BLaER1 treated with 17β-estradiol and CSF1 and Interleukin-3, amounts not matched to agents 10 nM and 100 nM (cell line): ENCODE measurements around the gene GOLGB1.
"Not testable (repeated sequence)": the region's sequence is repeated elsewhere in the genome, so short reads cannot be mapped to it uniquely, and the experiment has no call there.

Source experiments
- H3K27ac ChIP-seq, 11 experiments: shearing (Covaris generic); formaldehyde crosslinking; 2 replicates each; pipeline ENCODE4 v1.8.1; 2022
- H3K27me3 ChIP-seq, 11 experiments: shearing (Covaris generic); formaldehyde crosslinking; 2 replicates each; pipeline ENCODE4 v1.8.1; 2022
- H3K36me3 ChIP-seq, 11 experiments: shearing (Covaris generic); formaldehyde crosslinking; 2 replicates each; pipeline ENCODE4 v1.8.1; 2022
- H3K4me1 ChIP-seq, 10 experiments: shearing (Covaris generic); formaldehyde crosslinking; 2 replicates each; pipeline ENCODE4 v1.8.1; 2022
- H3K4me2 ChIP-seq, 11 experiments: shearing (Covaris generic); formaldehyde crosslinking; 2 replicates each; pipeline ENCODE4 v1.8.1; 2022
- H3K4me3 ChIP-seq, 10 experiments: shearing (Covaris generic); formaldehyde crosslinking; 2 replicates each; pipeline ENCODE4 v1.8.1; 2022
- H3K9ac ChIP-seq, 11 experiments: shearing (Covaris generic); formaldehyde crosslinking; 2 replicates each; pipeline ENCODE4 v1.8.1; 2022
- H3K9me3 ChIP-seq, 11 experiments: shearing (Covaris generic); formaldehyde crosslinking; replicated peaks in 1 of 11; 2 replicates each; pipeline ENCODE4 v1.8.1; 2022
- H4K20me1 ChIP-seq, 11 experiments: shearing (Covaris generic); formaldehyde crosslinking; 2 replicates each; pipeline ENCODE4 v1.8.1; 2022
- Cebpa-rat ChIP-seq, 11 experiments: shearing (Covaris generic); IDR thresholded peaks; 2 replicates each; pipeline ENCODE4 v1.8.1; 2022

The GOLGB1 gene

DNA sequence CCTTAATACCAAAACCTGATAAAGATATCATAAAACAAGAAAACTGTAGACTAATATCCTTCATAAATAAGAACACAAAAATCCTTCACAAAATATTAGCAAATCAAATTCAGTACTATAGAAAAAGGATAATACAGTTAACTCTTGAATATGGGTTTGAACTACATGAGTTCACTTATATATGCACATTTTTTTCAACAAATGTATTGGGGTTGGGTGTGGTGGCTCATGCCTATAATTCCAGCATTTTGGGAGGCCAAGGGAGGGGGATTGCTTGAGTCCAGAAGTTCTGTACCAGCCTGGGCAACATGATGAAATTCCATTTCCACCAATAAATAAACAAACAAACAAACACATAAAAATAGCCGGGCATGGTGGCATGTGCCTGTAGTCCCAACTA is 39.2 kb downstream of the GOLGB1 start:
- Histone ChIP-seq H4K20me1 (no peaks in the 10 kb centered on the region), H3K36me3 (peaks cover 55 to 78% (median 67%) of the 10 kb centered on the region in 11 experiments), H3K4me3 (no peak overlapping the region), H3K9ac (no peak overlapping the region), H3K4me1 (no peaks in the 10 kb centered on the region), H3K4me2 (no peak overlapping the region), H3K27me3 (no peaks in the 10 kb centered on the region), H3K27ac (no peak overlapping the region), H3K9me3 (no peaks in the 10 kb centered on the region; a peak in 1 of 22 replicates)
- no peak for TF ChIP-seq Cebpa-rat (IDR thresholded peaks at IDR 0.05)

DNA sequence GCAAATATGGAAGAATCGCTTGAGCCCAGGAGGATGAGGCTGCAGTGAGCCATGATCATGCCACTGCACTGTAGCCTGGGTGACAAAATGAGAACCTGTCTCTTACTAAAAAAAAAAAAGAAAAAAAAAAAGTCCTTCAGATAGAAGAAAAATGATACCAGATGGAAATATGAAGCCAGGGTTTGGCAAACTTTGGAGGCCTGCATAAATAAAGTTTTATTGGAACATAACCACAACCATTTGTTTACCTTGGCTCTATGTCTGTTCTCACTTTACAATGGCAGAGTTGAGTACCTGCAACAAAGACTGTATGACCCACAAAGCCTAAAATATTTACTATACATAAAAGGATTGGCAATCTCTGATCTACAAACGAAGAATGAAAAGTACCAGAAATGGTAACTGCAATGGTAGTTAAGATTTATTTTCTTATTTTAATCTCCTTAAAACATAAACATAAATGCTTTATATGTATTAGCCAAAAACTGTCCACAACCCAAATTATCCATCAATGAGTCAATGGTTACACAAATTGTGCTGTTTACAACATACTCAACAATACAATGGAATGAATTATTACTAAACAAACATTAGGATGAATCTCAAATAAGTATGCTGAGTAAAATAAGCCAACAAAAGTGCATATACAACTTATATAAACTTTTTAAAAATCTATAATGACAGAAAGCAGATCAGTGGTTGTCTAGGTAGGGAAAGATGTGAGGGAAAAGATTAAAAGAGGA is 41.8 kb downstream of the GOLGB1 start:
- Histone ChIP-seq H4K20me1 (no peaks in the 10 kb centered on the region), H3K36me3 (peaks cover 38 to 78% (median 54%) of the 10 kb centered on the region in 11 experiments), H3K4me3 (no peak overlapping the region), H3K27ac (no peak overlapping the region), H3K4me1 (no peaks in the 10 kb centered on the region), H3K9ac (no peak overlapping the region), H3K9me3 (peaks cover 0 to 7% (median 4%) of the 10 kb centered on the region in 11 experiments; a peak in 8 of 22 replicates), H3K27me3 (no peaks in the 10 kb centered on the region), H3K4me2 (no peak overlapping the region)
- TF ChIP-seq Cebpa-rat (IDR thresholded peaks at IDR 0.05), result no peak

DNA sequence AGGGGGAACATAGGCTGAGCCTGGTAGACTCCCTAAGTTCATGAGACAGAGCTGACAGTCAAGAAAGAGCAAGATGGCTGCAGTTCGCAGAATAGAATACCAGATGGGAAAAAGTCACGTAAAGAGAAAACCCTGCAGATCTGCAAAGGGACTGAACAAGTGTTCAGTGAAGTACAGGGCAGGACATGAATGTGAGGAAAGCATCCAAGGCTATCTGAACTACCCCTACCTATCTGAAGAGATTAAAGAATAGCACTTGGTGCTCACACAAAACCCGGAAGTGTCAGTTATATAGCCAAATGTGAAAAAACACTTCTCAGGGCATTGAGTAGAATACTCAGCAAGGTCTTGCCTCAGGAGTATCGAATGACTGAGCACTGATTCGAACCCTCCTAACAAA is 44.0 kb downstream of the GOLGB1 start:
- H3K9ac ChIP-seq, result no peak overlapping the region
- no peak for TF ChIP-seq Cebpa-rat (IDR thresholded peaks at IDR 0.05)
- no peak overlapping the region for H3K4me2 ChIP-seq
- H3K9me3 ChIP-seq, result peaks cover 0 to 7% (median 4%) of the 10 kb centered on the region in 11 experiments; a peak in 8 of 22 replicates
- no peak overlapping the region for H3K27ac ChIP-seq
- H3K27me3 ChIP-seq, result no peaks in the 10 kb centered on the region
- H3K4me3 ChIP-seq, result no peak overlapping the region
- no peaks in the 10 kb centered on the region for H4K20me1 ChIP-seq
- peaks cover 47 to 85% (median 62%) of the 10 kb centered on the region in 11 experiments for H3K36me3 ChIP-seq
- H3K4me1 ChIP-seq, result no peaks in the 10 kb centered on the region

DNA sequence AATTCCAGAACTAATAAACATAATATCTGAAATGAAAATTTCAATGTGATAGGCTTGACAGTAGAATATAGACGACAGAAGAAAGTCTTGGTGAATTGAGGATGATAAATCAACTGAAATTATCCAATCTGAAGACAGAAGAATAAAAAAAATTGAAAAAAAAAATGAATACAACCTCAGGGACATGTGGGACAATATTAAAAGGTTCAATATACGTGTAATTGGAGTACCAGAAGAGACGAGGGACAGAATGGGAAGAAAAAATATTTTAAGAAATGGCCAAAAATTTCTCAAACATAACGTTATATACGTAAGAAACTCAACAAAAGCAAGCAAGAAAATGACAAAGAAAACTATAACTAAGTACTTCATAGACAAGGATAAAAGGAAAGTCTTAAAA is 45.6 kb downstream of the GOLGB1 start:
- Histone ChIP-seq H4K20me1 (no peaks in the 10 kb centered on the region), H3K27me3 (no peaks in the 10 kb centered on the region), H3K4me3 (no peak overlapping the region), H3K9ac (no peak overlapping the region), H3K4me1 (no peaks in the 10 kb centered on the region), H3K9me3 (peaks cover 0 to 7% (median 4%) of the 10 kb centered on the region in 11 experiments; a peak in 8 of 22 replicates), H3K27ac (no peak overlapping the region), H3K36me3 (peaks cover 55 to 96% (median 70%) of the 10 kb centered on the region in 11 experiments; a peak in 21 of 22 replicates), H3K4me2 (no peak overlapping the region)
- no peak for TF ChIP-seq Cebpa-rat (IDR thresholded peaks at IDR 0.05)

DNA sequence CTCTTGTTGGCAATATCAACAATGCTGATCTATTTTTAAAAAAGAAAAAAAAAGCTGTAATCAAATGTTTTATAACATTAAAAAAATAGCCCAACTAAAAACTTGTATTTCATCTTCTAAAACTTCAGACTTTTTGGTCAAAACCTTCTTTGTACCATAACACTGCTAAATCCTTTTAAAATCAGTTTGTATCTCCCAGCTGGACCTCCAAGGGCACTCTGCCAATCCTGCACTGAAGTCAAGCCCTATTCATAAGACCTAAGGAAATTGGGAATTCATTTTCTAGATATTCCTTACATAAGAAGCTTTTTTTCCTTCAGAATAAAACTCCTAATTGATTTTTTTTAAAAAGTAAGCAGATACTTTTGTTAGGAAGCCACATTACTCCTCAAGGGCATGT is 50.6 kb downstream of the GOLGB1 start:
- H3K36me3 ChIP-seq, result peaks cover 56 to 91% (median 72%) of the 10 kb centered on the region in 11 experiments
- H3K9ac ChIP-seq, result no peak overlapping the region
- H3K27me3 ChIP-seq, result no peaks in the 10 kb centered on the region
- peaks cover 0 to 23% (median 0%) of the 10 kb centered on the region in 10 experiments; a peak in 5 of 20 replicates for H3K4me1 ChIP-seq
- no peak overlapping the region for H3K4me2 ChIP-seq
- H3K9me3 ChIP-seq, result peaks cover 0 to under 1% (median 0%) of the 10 kb centered on the region in 11 experiments; a peak in 2 of 22 replicates
- no peak overlapping the region for H3K27ac ChIP-seq
- H4K20me1 ChIP-seq, result no peaks in the 10 kb centered on the region
- TF ChIP-seq Cebpa-rat (IDR thresholded peaks at IDR 0.05), result no peak
- no peak overlapping the region for H3K4me3 ChIP-seq

DNA sequence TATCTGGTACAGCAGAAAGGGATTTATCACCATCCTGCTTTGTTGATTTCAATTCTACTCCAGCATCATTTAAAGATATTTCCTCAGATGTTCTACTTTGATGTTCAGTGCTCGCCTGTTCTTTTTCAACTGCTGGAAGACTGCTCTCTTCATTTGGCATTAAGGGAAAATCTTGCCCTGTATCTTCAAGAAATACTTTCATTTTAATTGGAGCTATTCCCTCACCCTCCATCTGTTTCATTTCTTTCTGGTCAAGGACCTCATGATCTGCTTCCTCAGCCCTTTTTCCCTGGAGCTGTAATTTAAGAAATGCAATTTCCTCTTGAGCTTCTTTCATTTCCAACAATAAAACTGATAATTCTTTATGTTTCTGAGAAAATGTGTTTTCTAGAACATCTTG is 51.1 kb downstream of the GOLGB1 start:
- Histone ChIP-seq H3K4me1 (peaks cover 0 to 23% (median 0%) of the 10 kb centered on the region in 10 experiments; a peak in 5 of 20 replicates), H3K9ac (no peak overlapping the region), H3K4me2 (no peak overlapping the region), H3K4me3 (no peak overlapping the region), H3K27ac (no peak overlapping the region), H3K9me3 (no peaks in the 10 kb centered on the region), H4K20me1 (no peaks in the 10 kb centered on the region), H3K36me3 (peaks cover 56 to 92% (median 73%) of the 10 kb centered on the region in 11 experiments), H3K27me3 (no peaks in the 10 kb centered on the region)
- TF ChIP-seq Cebpa-rat (IDR thresholded peaks at IDR 0.05), result no peak

DNA sequence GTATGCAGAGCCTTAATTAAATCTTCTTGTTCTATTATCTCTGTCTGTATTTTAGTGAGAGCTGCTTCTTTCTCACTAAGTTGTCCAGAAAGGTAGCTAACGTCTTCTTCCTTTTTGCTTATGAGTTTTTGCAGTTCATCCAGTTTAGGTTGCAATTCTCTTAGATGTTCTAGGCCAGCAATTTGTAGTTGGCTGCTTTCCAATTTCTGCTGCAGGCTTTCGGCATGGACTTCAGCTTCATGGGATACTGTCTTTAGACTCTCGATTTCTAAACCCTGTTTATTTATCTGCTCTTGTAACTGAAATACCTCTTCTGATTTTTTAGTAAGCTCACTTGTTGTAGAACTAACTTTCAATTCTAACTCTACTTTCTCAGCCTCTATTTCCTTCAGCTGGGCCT is 53.4 kb downstream of the GOLGB1 start:
- no peak overlapping the region for H3K4me3 ChIP-seq
- H3K9ac ChIP-seq, result no peak overlapping the region
- no peak for TF ChIP-seq Cebpa-rat (IDR thresholded peaks at IDR 0.05)
- peaks cover 67 to 97% (median 83%) of the 10 kb centered on the region in 11 experiments for H3K36me3 ChIP-seq
- H3K27me3 ChIP-seq, result no peaks in the 10 kb centered on the region
- no peaks in the 10 kb centered on the region for H4K20me1 ChIP-seq
- H3K4me1 ChIP-seq, result peaks cover 0 to 23% (median 0%) of the 10 kb centered on the region in 10 experiments; a peak in 5 of 20 replicates
- 0 out of 22 replicates have a peak overlapping the region, but pooled peaks of 1 of the 11 experiments have one; percentile 20 for H3K4me2 ChIP-seq
- no peaks in the 10 kb centered on the region for H3K9me3 ChIP-seq
- no peak overlapping the region for H3K27ac ChIP-seq

DNA sequence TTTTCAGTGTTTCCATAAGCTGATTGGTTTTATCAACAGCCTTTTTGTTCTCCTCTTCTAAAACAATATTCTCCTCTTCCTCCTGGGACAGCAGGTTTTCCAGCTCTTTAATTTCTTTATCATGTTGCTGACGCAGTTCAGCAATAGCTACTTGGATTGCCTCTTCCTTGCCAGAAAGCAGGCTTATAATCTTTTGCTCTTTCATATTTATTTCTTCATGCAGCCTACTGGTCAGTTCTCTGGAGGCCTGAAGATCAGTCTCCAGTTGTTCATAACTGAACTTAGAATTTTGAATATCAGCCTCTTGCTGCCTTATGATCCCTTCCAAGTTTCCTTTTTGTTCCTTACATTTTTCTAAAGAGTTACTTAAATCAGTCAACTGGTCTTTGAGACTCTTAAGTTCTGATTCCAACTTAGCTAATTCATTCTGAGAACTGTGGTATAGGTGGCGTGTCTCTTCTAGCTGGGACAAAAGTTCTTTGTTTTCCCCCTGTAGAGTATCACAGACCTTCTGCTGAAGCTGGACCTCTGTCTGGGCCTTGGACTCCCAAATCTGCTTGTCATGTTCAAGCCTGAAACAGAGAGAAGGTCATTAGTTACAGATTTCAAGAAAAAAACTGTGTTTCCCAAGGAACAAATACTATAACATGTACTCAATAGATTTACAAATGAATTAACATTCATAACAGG is 57.4 kb downstream of the GOLGB1 start:
- no peak overlapping the region for H3K4me2 ChIP-seq
- H3K9me3 ChIP-seq, result peaks cover 0 to 14% (median 6%) of the 10 kb centered on the region in 11 experiments; a peak in 11 of 22 replicates
- H3K27me3 ChIP-seq, result no peaks in the 10 kb centered on the region
- no peaks in the 10 kb centered on the region for H4K20me1 ChIP-seq
- no peak overlapping the region; a peak in 1 of 22 replicates for H3K27ac ChIP-seq
- peaks cover 0 to 32% (median 0%) of the 10 kb centered on the region in 10 experiments; a peak in 5 of 20 replicates for H3K4me1 ChIP-seq
- TF ChIP-seq Cebpa-rat (IDR thresholded peaks at IDR 0.05), result no peak
- H3K36me3 ChIP-seq, result peaks cover 47 to 84% (median 75%) of the 10 kb centered on the region in 11 experiments
- no peak overlapping the region for H3K9ac ChIP-seq
- H3K4me3 ChIP-seq, result no peak overlapping the region

DNA sequence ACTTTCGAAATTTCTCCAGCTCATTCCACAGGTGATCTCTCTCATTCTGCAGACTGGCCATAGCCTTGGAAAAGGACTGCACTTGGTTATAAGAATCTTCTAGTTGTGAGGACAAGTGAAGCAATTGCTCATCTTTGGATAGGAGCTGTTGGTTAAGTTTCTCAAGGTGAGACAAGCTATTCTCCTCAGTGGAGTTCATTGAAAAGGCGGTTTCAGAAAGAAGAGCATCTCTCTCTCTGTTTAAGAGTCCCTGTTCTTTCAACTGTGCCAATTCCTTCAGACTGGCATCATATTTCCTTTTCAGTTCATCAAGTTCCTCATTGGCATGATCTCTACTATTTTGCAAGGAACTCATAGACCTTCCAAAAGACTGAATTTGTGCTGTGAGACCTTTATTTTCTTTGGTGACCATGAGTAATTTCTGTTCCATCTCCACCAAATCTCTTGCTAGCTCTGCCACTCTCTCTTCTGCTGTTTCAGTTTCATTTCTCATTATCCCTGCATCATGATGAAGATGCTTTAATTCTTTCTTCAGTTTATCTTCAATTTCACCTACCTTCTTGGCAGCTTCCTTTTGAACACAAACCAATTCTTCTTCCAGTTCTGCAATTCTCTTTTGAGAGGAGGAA is 58.6 kb downstream of the GOLGB1 start:
- Histone ChIP-seq H3K9me3 (peaks cover under 1 to 24% (median 7%) of the 10 kb centered on the region in 11 experiments; a peak in 17 of 22 replicates), H3K36me3 (peaks cover 39 to 84% (median 74%) of the 10 kb centered on the region in 11 experiments), H3K27me3 (no peaks in the 10 kb centered on the region), H4K20me1 (no peaks in the 10 kb centered on the region), H3K9ac (no peak overlapping the region), H3K4me1 (peaks cover 0 to 27% (median 0%) of the 10 kb centered on the region in 10 experiments; a peak in 5 of 20 replicates), H3K27ac (peak overlapping the region in 1 of 11 experiments; percentile 3; a peak in 1 of 22 replicates), H3K4me3 (no peak overlapping the region), H3K4me2 (peak overlapping the region in 2 of 11 experiments; percentile 14 to 22; a peak in 1 of 22 replicates)
- no peak for TF ChIP-seq Cebpa-rat (IDR thresholded peaks at IDR 0.05)

DNA sequence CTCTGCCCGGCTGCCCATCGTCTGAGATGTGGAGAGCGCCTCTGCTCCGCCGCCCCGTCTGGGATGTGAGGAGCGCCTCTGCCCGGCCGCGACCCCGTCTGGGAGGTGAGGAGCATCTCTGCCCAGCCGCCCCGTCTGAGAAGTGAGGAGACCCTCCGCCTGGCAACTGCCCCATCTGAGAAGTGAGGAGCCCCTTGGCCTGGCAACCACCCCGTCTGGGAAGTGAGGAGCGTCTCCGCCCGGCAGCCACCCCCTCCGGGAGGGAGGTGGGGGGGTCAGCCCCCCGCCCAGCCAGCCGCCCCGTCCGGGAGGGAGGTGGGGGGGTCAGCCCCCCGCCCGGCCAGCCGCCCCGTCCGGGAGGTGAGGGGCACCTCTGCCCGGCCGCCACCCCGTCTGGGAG is 60.8 kb downstream of the GOLGB1 start:
- peaks cover 29 to 90% (median 73%) of the 10 kb centered on the region in 11 experiments for H3K36me3 ChIP-seq
- H4K20me1 ChIP-seq, H3K27me3 ChIP-seq, H3K27ac ChIP-seq, H3K9ac ChIP-seq, H3K4me1 ChIP-seq, H3K4me3 ChIP-seq, H3K4me2 ChIP-seq: not testable (repeated sequence)
- H3K9me3 ChIP-seq, result peaks cover 18 to 46% (median 29%) of the 10 kb centered on the region in 11 experiments
